ENCODE results near the gene MORF4L1. TPM values are rescaled to one million over a fixed set of nuclear protein-coding genes. Genes with fewer than 3 reads are reported as not detected.

MORF4L1 gene
- total and polyA plus RNA-seq, 2 experiments from 2014 or later, result 520 to 571 TPM

DNA sequence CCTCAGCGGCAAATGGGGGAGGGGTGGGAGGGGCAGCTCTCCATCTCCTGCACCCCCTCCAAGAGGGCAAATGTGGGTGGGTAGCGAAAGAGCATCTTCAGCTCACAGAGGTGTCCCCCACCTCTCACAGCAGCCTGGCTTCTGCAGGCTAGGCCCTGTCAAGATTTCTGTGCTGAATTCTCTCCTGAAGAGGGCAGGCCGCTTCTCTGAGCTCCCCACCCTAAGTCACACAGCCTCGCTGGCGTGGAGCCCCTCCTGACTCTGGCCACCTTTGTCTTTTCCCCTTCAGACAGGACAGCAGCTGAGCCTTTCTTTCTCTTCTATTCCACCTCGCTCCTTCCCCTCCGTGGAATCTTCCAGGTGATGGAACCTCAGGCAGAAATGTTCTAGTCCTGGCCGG is 35.1 kb upstream of the MORF4L1 start:
- Histone ChIP-seq H3K9me2 (ENCODE audit: insufficient read depth) (no peaks in the 10 kb centered on the region), H4K20me1 (replicated peaks; ENCODE audit: insufficient read depth) (no peaks in the 10 kb centered on the region), H3K4me3 (no peak overlapping the region), H3K27ac (ENCODE audit: low read depth) (peak overlapping the region; percentile 50; the same call in 1 of the 2 replicates), H3K79me2 (replicated peaks; ENCODE audit: insufficient read depth) (no peaks in the 10 kb centered on the region), H3F3A (replicated peaks; ENCODE audit: low read depth) (0 out of 2 replicates have a peak, but pooled peaks cover 2% of the 10 kb centered on the region), H3K36me3 (ENCODE audit: insufficient read depth) (no peaks in the 10 kb centered on the region), H2AFZ (peak overlapping the region; percentile 76; the same call in 1 of the 2 replicates), H3K27me3 (ENCODE audit: insufficient read depth) (no peaks in the 10 kb centered on the region), H3K4me1 (ENCODE audit: insufficient read depth) (peaks cover 5% of the 10 kb centered on the region; the same call in 1 of the 2 replicates), H3K4me2 (no peak overlapping the region)
- Mint-ChIP-seq H3K27me3 (ENCODE audit: insufficient read depth, low read depth, poor library complexity) (peaks cover 6% of the 10 kb centered on the region), H3K9me3 (no peaks in the 10 kb centered on the region), H3K4me1 (peaks cover 13% of the 10 kb centered on the region), H3K27ac (no peak overlapping the region), H3K4me3 (no peak overlapping the region), H3K36me3 (ENCODE audit: low read depth) (no peaks in the 10 kb centered on the region)
- DNase-seq (ENCODE audit: low spot score) (peak; percentile 60), ATAC-seq (peak; percentile 93)
- TF ChIP-seq, protein P1, sequence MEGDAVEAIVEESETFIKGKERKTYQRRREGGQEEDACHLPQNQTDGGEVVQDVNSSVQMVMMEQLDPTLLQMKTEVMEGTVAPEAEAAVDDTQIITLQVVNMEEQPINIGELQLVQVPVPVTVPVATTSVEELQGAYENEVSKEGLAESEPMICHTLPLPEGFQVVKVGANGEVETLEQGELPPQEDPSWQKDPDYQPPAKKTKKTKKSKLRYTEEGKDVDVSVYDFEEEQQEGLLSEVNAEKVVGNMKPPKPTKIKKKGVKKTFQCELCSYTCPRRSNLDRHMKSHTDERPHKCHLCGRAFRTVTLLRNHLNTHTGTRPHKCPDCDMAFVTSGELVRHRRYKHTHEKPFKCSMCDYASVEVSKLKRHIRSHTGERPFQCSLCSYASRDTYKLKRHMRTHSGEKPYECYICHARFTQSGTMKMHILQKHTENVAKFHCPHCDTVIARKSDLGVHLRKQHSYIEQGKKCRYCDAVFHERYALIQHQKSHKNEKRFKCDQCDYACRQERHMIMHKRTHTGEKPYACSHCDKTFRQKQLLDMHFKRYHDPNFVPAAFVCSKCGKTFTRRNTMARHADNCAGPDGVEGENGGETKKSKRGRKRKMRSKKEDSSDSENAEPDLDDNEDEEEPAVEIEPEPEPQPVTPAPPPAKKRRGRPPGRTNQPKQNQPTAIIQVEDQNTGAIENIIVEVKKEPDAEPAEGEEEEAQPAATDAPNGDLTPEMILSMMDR (conservative IDR thresholded peaks at IDR 0.05; ENCODE audit: low read depth in 2 of 2), result peak; percentile 19 to 55; a peak in 3 of 4 replicates
- TF ChIP-seq, protein P2, sequence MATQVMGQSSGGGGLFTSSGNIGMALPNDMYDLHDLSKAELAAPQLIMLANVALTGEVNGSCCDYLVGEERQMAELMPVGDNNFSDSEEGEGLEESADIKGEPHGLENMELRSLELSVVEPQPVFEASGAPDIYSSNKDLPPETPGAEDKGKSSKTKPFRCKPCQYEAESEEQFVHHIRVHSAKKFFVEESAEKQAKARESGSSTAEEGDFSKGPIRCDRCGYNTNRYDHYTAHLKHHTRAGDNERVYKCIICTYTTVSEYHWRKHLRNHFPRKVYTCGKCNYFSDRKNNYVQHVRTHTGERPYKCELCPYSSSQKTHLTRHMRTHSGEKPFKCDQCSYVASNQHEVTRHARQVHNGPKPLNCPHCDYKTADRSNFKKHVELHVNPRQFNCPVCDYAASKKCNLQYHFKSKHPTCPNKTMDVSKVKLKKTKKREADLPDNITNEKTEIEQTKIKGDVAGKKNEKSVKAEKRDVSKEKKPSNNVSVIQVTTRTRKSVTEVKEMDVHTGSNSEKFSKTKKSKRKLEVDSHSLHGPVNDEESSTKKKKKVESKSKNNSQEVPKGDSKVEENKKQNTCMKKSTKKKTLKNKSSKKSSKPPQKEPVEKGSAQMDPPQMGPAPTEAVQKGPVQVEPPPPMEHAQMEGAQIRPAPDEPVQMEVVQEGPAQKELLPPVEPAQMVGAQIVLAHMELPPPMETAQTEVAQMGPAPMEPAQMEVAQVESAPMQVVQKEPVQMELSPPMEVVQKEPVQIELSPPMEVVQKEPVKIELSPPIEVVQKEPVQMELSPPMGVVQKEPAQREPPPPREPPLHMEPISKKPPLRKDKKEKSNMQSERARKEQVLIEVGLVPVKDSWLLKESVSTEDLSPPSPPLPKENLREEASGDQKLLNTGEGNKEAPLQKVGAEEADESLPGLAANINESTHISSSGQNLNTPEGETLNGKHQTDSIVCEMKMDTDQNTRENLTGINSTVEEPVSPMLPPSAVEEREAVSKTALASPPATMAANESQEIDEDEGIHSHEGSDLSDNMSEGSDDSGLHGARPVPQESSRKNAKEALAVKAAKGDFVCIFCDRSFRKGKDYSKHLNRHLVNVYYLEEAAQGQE (IDR thresholded peaks at IDR 0.05; ENCODE audit: unreplicated experiment), result no peak
- TF ChIP-seq EZH2phosphoT487 (IDR thresholded peaks at IDR 0.05; ENCODE audit: unreplicated experiment) (no peak), CREB1 (CRISPR knock-in tag; IDR thresholded peaks at IDR 0.05; ENCODE audit: low read depth) (no peak), ZNF114 (CRISPR knock-in tag; IDR thresholded peaks at IDR 0.05) (no peak), ZNF331 (CRISPR knock-in tag; IDR thresholded peaks at IDR 0.05; ENCODE audit: low read depth) (no peak), JUNB (IDR thresholded peaks at IDR 0.05; ENCODE audit: unreplicated experiment) (no peak)
- TF ChIP-seq, protein P3, sequence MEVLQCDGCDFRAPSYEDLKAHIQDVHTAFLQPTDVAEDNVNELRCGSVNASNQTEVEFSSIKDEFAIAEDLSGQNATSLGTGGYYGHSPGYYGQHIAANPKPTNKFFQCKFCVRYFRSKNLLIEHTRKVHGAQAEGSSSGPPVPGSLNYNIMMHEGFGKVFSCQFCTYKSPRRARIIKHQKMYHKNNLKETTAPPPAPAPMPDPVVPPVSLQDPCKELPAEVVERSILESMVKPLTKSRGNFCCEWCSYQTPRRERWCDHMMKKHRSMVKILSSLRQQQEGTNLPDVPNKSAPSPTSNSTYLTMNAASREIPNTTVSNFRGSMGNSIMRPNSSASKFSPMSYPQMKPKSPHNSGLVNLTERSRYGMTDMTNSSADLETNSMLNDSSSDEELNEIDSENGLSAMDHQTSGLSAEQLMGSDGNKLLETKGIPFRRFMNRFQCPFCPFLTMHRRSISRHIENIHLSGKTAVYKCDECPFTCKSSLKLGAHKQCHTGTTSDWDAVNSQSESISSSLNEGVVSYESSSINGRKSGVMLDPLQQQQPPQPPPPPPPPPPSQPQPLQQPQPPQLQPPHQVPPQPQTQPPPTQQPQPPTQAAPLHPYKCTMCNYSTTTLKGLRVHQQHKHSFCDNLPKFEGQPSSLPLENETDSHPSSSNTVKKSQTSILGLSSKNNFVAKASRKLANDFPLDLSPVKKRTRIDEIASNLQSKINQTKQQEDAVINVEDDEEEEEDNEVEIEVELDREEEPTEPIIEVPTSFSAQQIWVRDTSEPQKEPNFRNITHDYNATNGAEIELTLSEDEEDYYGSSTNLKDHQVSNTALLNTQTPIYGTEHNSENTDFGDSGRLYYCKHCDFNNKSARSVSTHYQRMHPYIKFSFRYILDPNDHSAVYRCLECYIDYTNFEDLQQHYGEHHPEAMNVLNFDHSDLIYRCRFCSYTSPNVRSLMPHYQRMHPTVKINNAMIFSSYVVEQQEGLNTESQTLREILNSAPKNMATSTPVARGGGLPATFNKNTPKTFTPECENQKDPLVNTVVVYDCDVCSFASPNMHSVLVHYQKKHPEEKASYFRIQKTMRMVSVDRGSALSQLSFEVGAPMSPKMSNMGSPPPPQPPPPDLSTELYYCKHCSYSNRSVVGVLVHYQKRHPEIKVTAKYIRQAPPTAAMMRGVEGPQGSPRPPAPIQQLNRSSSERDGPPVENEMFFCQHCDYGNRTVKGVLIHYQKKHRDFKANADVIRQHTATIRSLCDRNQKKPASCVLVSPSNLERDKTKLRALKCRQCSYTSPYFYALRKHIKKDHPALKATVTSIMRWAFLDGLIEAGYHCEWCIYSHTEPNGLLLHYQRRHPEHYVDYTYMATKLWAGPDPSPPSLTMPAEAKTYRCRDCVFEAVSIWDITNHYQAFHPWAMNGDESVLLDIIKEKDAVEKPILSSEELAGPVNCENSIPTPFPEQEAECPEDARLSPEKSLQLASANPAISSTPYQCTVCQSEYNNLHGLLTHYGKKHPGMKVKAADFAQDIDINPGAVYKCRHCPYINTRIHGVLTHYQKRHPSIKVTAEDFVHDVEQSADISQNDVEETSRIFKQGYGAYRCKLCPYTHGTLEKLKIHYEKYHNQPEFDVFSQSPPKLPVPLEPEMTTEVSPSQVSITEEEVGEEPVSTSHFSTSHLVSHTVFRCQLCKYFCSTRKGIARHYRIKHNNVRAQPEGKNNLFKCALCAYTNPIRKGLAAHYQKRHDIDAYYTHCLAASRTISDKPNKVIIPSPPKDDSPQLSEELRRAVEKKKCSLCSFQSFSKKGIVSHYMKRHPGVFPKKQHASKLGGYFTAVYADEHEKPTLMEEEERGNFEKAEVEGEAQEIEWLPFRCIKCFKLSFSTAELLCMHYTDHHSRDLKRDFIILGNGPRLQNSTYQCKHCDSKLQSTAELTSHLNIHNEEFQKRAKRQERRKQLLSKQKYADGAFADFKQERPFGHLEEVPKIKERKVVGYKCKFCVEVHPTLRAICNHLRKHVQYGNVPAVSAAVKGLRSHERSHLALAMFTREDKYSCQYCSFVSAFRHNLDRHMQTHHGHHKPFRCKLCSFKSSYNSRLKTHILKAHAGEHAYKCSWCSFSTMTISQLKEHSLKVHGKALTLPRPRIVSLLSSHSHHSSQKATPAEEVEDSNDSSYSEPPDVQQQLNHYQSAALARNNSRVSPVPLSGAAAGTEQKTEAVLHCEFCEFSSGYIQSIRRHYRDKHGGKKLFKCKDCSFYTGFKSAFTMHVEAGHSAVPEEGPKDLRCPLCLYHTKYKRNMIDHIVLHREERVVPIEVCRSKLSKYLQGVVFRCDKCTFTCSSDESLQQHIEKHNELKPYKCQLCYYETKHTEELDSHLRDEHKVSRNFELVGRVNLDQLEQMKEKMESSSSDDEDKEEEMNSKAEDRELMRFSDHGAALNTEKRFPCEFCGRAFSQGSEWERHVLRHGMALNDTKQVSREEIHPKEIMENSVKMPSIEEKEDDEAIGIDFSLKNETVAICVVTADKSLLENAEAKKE (CRISPR knock-in tag; IDR thresholded peaks at IDR 0.05), result no peak

Data from GM23338 (cell line).